T-helper 1 cell (primary cell): Measurements from ENCODE around the gene PGS1.
"Not testable (repeated sequence)": the region's sequence is repeated elsewhere in the genome, so short reads cannot be mapped to it uniquely, and the experiment has no call there.

Source experiments
- DNase-seq, 5 donors: peaks; one replicate each; pipeline ENCODE4 v3.0.0-alpha.2; 2012 to 2020
- total RNA-seq, 4 donors: gene quantifications; one replicate each; lab custom pipeline; 2026; lab: John Stamatoyannopoulos, UW

PGS1 gene, protein sequence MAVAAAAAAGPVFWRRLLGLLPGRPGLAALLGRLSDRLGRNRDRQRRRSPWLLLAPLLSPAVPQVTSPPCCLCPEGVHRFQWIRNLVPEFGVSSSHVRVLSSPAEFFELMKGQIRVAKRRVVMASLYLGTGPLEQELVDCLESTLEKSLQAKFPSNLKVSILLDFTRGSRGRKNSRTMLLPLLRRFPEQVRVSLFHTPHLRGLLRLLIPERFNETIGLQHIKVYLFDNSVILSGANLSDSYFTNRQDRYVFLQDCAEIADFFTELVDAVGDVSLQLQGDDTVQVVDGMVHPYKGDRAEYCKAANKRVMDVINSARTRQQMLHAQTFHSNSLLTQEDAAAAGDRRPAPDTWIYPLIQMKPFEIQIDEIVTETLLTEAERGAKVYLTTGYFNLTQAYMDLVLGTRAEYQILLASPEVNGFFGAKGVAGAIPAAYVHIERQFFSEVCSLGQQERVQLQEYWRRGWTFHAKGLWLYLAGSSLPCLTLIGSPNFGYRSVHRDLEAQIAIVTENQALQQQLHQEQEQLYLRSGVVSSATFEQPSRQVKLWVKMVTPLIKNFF
- 29.5 to 60.8 (median 54.5) reads per million in 4 donors for total RNA-seq

DNA sequence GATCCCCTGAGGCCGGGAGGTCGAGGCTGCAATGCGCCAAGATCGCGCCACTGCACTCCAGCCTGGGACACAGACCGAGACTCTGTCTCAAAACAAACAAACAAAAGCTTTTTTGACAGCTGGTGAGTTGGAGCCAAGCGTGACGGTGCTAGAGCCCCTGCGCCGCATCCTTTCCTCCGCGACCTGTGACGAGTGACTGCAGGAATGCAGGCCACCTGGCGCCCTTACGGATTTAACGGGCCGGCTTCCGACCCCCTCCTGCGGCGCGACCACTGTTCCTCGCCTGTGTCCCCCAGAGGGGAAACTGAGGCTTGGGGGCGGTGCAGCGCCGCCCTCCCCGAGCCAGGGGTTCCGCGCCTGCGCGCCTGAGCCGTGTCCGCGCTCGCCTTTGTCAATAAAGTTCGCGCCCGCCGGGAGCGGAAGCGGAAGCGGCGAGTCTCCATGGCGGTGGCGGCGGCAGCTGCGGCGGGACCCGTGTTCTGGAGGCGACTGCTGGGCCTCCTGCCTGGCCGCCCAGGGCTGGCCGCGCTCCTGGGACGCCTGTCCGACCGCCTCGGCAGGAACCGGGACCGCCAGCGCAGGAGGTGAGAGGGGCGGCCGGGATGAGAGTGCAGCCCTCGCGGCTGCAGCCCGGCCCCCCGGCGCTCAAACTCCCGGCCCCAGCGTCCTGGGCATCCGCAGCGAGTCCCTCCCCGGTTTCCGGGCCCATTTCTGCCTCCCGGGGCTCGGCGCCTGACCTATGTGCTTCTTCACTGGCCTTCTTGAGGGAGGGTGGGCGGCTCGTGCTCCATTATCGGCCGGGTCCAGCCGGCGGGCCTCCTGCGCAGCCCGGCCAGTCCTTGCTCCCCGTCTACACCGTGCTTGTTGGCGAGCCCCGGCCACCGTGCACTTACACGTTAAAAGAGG lies at the start of gene PGS1:
PGS1 (plus strand) TSS at position 425 of the 906 bp plus-strand sequence; CDS start at position 442, 17 bp downstream.
- DNase-seq, result peak; percentile 61 to 84 (median 74)

DNA sequence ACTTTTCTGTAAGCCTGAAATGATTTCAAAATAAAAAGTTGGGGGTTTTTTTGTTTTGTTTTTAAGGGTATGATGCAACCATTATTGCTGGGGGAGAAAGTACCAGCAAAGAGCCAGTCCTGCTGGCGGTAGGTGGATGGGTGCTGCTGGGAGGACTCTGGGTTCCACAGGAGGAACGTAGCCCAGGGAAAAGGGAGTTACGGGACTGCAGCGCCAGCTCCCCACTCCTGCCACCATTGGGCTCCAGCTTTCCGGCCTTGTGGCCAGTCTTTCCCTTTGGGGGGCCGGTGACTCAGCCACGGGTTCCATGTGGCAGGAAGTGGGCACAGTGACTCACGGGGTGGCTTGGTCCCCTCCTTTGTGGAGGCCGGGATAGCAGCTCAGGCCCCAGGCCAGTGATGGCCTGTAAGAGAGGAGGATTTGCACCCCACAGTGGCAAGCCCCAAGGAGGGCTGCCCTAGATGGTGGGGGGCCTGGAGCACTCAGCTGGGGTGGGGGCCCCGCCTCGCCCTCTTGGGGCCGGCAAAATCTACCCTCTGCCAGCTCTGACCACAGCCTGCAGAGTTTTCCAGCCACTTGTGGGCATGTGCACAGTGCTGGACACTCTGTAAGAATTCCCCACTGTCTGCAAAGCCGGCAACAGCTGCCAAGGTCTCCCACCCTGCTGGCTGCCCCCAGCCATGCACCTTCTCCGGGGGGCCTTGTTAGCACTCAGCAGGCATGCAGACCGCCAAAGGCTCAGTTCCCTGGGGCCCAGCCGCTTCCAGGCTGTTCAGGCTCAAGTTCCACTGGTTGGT lies 49.0 kb upstream of the PGS1 start:
- DNase-seq, result peak in 1 of 5 donors; percentile 33

GRCh38 chr17:78330570-78331224 lies 47.8 kb upstream of the PGS1 start:
- DNase-seq, result no peak

- DNase-seq, result not testable (repeated sequence)
Observed at GRCh38 chr17:78331355-78331754, 47.1 kb upstream of the PGS1 start.

GRCh38 chr17:78332991-78333390 lies 45.5 kb upstream of the PGS1 start:
- DNase-seq, result peak in 1 of 5 donors; percentile 56

DNA sequence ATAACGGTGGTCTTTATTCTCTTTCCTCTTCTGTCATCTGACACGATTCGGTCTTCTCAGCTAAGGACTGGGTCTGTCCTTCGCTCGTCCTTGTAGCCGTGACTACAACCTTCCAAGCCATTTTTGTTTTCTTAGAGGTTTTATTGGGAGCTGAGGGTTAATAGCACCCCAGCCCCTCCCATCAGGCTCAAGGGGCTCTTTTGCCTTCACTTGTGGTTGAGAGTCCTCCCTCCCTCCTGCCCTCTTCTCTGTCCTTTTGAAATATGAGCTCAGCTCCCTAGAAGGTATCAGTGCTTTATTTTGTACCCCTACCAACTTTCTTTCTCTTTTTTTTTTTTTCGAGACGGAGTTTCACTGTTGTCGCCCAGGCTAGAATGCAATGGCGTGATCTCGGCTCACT lies 43.2 kb upstream of the PGS1 start:
- no peak for DNase-seq

DNA sequence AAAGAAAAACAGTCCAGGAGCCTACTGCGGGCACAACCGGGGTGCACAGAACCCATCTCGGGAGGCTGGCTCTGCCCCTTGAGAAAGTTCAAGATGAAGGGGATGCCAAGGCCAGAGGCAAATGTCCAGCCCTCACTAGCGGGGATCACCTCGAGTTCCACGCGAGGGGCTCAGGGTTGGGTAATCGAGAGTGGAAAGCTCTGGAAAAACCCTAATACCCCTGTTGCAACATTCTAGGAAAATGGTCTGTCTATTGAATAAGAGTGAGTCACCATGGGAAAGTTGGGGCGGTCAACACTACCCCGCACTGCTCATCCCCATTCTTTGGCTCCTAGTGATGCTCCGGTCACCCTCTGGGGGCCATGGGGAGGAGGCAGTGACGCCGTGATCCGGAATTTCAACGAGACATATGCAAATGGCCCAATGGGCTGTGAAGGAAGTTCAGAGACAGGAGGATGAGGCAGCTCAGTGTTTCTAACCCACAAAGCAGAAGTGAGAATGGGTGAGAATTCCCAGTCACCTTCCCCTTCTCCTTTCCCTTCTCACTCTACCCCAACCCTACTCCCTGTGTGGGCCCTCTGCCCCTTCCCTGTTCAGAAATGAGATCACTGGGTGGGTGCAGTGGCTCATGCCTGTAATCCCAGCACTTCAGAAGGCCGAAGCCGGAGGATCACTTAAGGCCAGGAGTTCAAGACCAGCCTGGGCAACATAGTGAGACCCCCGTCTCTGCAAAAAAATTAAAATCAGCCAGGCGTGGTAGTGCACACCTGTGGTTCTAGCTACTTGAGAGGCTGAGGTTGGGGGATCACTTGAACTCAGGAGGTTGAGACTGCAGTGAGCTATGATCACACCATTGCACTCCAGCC lies 41.0 kb upstream of the PGS1 start:
- no peak for DNase-seq

- peak in 2 of 5 donors; percentile 19 to 58 for DNase-seq
Observed at GRCh38 chr17:78338486-78339259, 39.8 kb upstream of the PGS1 start.

- no peak for DNase-seq
Observed at GRCh38 chr17:78340183-78340955, 38.1 kb upstream of the PGS1 start.

DNA sequence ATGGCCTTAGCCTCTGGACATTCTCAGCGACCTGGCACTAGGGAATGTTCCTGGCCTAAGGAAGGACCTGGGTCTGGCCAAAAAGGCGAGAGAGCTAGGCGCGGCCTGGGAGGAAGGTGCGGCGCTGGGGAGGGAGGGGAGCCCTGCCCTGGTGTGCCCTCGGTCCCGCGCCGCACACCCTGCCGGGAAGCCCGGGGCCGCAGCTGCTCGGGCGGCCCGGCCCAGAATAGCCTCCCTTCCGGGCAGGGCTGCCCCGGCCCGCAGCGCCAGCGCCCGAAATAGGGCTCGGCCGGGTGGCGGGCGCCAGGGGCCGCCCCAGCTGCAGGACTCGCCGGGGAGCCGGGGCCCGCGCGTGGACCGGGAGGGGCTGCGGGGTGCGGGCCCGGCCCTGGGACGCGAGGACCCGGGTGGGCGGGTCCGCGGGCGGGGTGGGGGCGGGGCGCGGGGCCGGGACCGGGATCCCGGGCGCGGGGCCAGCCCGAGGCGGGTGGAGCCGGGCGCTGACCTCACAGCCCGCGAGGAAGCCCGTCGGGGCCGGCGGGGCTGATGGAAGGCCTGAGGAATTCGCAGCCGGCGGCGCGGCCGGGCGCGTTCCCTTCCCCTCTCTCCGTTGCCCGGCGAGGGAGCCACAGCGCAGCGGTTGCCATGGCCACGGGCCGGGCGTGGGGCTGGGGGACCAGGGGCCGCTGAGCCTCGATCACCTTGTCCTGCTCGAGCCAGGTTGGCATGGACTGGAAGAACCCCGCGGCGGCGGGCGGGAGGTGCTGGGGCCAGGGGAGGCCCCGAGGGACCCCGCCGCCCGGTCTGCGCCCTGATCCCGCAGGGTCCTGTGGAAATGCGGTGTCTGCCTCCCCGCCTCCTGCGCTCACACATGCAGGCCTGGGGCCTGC lies 36.6 kb upstream of the PGS1 start:
- peak in 1 of 5 donors; percentile 40 for DNase-seq

GRCh38 chr17:78342449-78343186 lies 35.8 kb upstream of the PGS1 start:
- DNase-seq, result no peak

DNA sequence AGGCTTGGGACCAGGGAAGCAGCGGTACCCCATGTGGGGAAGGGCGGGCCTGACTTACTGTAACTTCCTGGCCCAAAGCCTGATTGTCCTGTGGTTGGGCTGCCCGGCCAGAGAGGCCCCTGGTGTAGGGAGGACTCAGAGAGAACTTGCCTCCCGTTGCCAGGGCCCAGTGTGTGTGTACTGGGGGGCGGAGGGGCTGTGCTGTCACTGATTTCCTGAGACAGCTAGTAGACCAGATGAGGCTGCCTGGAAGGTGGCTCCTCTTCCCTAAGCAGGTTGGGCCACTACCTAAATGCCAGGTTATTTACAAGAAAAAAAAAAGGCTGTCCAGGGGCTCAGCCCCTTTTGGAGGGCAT lies 35.3 kb upstream of the PGS1 start:
- no peak for DNase-seq

DNA sequence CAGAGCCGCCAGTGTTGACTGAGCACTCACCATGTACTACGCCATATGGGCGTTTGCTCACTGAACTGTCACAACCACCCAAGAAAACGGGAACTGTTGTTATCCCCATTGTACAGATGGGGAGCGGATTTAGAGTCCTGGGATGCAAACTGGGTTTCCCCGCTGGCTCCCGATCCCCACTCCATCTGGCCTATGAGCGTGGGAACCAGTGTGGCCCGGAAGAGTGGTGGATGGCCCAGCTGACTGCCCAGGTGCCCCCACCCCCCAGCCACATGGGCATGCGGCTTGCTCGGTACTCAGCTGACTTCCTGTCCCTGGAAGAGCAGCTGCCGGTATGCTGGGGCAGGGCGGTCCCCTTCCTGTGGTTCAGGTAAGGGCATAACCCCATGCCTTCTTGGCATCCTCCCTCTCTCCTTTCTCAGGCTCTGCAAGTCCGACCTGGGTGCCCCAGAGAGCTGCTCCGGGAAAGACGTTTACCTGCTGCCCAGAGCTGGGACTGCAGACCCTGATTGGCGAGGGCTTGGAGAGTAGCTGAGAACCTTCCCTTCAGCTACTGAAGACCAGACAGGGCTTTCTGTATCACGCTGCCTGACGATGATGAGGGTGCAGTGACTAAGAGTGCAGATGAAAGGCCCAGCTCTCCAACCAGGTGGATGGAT lies 34.8 kb upstream of the PGS1 start:
- peak; percentile 62 to 92 (median 70) for DNase-seq

DNA sequence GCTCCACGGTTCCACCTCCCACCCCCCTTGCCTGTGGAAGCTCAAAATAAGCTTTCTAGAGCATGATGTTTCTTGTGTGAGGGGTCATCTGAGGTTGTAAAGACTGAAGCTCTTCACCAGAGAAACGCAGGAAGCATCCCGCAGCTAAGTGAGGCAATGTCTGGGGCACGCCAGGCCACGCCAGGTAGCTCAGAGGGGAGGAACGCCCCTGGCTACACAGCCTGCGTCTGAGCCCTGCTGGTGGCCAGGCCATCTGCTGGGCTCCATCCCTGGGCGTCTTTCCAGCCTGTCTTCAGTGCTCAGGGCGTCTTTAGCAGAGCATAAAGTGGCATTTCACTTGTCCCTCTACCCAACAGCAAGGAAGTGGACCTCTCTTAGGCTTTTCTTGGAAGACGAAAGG lies 33.8 kb upstream of the PGS1 start:
- DNase-seq, result no peak

- DNase-seq, result no peak
Observed at GRCh38 chr17:78345172-78345571, 33.3 kb upstream of the PGS1 start.

- no peak for DNase-seq
Observed at GRCh38 chr17:78345791-78346494, 32.5 kb upstream of the PGS1 start.
